ENCODE results near the gene VHLL. TPM values are rescaled to one million over a fixed set of nuclear protein-coding genes. Genes with fewer than 3 reads are reported as not detected.

The VHLL gene
- total and polyA plus RNA-seq, 10 of the 15 experiments (the other 5 are each of a cell fraction or from before 2014, with no cell fraction given), result 0.23 TPM; not detected in 9

- ChIA-PET RAD21 (ENCODE audit: unreplicated experiment) (no interaction called here), CTCF (no interaction called here), POLR2A (interaction anchor here (0.6 to 0.9 kb wide), 3 partner anchors 18 to 494 kb away, joined by 3 to 5 read pairs (median 3); no protein-coding TSS in a partner anchor), SMC1A (ENCODE audit: uncharacterized antibody, unreplicated experiment) (no interaction called here)
- H3K36me3 ChIP-seq (ENCODE audit: control insufficient read depth in 2 of 2, insufficient read depth in 2 of 2, low read length in 1 of 2), result peaks cover 55 to 60% of the 10 kb centered on the region in 2 experiments
- no peak overlapping the region for H3K27ac ChIP-seq (ENCODE audit: control insufficient read depth, insufficient read depth)
- in situ Hi-C loops (cut with MboI), result no loop called here
- H3K79me2 ChIP-seq (ENCODE audit: control insufficient read depth, insufficient read depth, low read length), result no peaks in the 10 kb centered on the region
- no peak overlapping the region for H3K4me2 ChIP-seq (ENCODE audit: control insufficient read depth, insufficient read depth)
- BruUV-seq (replicated peaks), result no TSS peak
- H3K9ac ChIP-seq (ENCODE audit: control insufficient read depth, insufficient read depth, low read length), result no peak overlapping the region
- DNase-seq (ENCODE audit: low read depth, low spot score) (no peak), ATAC-seq (no peak), FAIRE-seq (no peak)
- H3K4me3 ChIP-seq, result no peak overlapping the region
- H4K20me1 ChIP-seq (ENCODE audit: control insufficient read depth, insufficient read depth), result no peaks in the 10 kb centered on the region
- H3K4me1 ChIP-seq (ENCODE audit: control insufficient read depth, insufficient read depth, low read length), result no peaks in the 10 kb centered on the region
- no peak overlapping the region for H2AFZ ChIP-seq (ENCODE audit: control insufficient read depth, low read depth, low read length)
- no peaks in the 10 kb centered on the region for H3K9me3 ChIP-seq (replicated peaks; ENCODE audit: control insufficient read depth, insufficient read depth, low read length)
- TF ChIP-seq CBFB (IDR thresholded peaks at IDR 0.05; ENCODE audit: low read depth) (no peak), WRNIP1 (IDR thresholded peaks at IDR 0.05; ENCODE audit: borderline replicate concordance, low read depth, low read length) (no peak), MYC (IDR thresholded peaks at IDR 0.05; ENCODE audit: insufficient read depth, insufficient read length, insufficient replicate concordance, low read length, severe bottlenecking) (no peak), BCL3 (IDR thresholded peaks at IDR 0.05; ENCODE audit: borderline replicate concordance, insufficient read depth, low read depth, low read length, poor library complexity, severe bottlenecking) (peak; percentile 91), SRF (IDR thresholded peaks at IDR 0.05; ENCODE audit: low read depth in 2 of 2, low read length in 2 of 2) (no peak), MTA3 (IDR thresholded peaks at IDR 0.05; ENCODE audit: borderline replicate concordance, low read length) (no peak), NR2F1 (conservative IDR thresholded peaks at IDR 0.05) (no peak), MYB (IDR thresholded peaks at IDR 0.05; ENCODE audit: borderline replicate concordance, low read depth, low read length) (no peak)
- TF ChIP-seq, protein P1, sequence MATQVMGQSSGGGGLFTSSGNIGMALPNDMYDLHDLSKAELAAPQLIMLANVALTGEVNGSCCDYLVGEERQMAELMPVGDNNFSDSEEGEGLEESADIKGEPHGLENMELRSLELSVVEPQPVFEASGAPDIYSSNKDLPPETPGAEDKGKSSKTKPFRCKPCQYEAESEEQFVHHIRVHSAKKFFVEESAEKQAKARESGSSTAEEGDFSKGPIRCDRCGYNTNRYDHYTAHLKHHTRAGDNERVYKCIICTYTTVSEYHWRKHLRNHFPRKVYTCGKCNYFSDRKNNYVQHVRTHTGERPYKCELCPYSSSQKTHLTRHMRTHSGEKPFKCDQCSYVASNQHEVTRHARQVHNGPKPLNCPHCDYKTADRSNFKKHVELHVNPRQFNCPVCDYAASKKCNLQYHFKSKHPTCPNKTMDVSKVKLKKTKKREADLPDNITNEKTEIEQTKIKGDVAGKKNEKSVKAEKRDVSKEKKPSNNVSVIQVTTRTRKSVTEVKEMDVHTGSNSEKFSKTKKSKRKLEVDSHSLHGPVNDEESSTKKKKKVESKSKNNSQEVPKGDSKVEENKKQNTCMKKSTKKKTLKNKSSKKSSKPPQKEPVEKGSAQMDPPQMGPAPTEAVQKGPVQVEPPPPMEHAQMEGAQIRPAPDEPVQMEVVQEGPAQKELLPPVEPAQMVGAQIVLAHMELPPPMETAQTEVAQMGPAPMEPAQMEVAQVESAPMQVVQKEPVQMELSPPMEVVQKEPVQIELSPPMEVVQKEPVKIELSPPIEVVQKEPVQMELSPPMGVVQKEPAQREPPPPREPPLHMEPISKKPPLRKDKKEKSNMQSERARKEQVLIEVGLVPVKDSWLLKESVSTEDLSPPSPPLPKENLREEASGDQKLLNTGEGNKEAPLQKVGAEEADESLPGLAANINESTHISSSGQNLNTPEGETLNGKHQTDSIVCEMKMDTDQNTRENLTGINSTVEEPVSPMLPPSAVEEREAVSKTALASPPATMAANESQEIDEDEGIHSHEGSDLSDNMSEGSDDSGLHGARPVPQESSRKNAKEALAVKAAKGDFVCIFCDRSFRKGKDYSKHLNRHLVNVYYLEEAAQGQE (IDR thresholded peaks at IDR 0.05; ENCODE audit: low read depth, low read length), result no peak
- TF ChIP-seq, protein P2, sequence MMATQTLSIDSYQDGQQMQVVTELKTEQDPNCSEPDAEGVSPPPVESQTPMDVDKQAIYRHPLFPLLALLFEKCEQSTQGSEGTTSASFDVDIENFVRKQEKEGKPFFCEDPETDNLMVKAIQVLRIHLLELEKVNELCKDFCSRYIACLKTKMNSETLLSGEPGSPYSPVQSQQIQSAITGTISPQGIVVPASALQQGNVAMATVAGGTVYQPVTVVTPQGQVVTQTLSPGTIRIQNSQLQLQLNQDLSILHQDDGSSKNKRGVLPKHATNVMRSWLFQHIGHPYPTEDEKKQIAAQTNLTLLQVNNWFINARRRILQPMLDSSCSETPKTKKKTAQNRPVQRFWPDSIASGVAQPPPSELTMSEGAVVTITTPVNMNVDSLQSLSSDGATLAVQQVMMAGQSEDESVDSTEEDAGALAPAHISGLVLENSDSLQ (IDR thresholded peaks at IDR 0.05), result no peak
- TF ChIP-seq, protein P3, sequence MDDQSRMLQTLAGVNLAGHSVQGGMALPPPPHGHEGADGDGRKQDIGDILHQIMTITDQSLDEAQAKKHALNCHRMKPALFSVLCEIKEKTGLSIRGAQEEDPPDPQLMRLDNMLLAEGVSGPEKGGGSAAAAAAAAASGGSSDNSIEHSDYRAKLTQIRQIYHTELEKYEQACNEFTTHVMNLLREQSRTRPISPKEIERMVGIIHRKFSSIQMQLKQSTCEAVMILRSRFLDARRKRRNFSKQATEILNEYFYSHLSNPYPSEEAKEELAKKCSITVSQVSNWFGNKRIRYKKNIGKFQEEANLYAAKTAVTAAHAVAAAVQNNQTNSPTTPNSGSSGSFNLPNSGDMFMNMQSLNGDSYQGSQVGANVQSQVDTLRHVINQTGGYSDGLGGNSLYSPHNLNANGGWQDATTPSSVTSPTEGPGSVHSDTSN (IDR thresholded peaks at IDR 0.05; ENCODE audit: insufficient replicate concordance, low read depth, low read length), result peak; percentile 47
- WGBS (ENCODE audit: insufficient coverage, insufficient replicate concordance, low lambda C conversion rate, missing lambda C conversion rate), result 93% methylated on average over 8 of the region's 9 CpGs
- no peaks in the 10 kb centered on the region for H3K27me3 ChIP-seq (replicated peaks in 1 of 2; ENCODE audit: control insufficient read depth in 2 of 2, insufficient read depth in 2 of 2, low read length in 1 of 2)
- intact Hi-C loops (cut with micrococcal nuclease; ENCODE audit: unreplicated experiment), result no loop called here
Measured at GRCh38 chr1:156262461-156263287, 36.4 kb downstream of the VHLL start.

Measured in GM12878 (cell line).